Measurements from ENCODE around the gene PCDHGA1. TPM values are rescaled to one million over a fixed set of nuclear protein-coding genes. Genes with fewer than 3 reads are reported as not detected.
A peak's percentile ranks its signal among the peaks of the same experiment; 100 is the strongest.
"Not testable (repeated sequence)": the region's sequence is repeated elsewhere in the genome, so short reads cannot be mapped to it uniquely, and the experiment has no call there.

PCDHGA1 gene
- total RNA-seq, 1 experiment from 2014 or later = 0.35 TPM

GRCh38 chr5:141417494-141418172, 87.3 kb downstream of the PCDHGA1 start, which contains the start of gene PCDHGB7:
PCDHGB7 (plus strand) TSS chr5:141417677; CDS start chr5:141417860, 183 bp downstream.
- H3K9me3 Mint-ChIP-seq (ENCODE audit: unreplicated experiment) = peaks cover 37% of the 10 kb centered on the region
- ChIA-PET POLR2A (interaction anchor here (0.6 to 0.8 kb wide), 2 partner anchors 11 to 104 kb away, joined by 4 read pairs; no protein-coding TSS in a partner anchor), CTCF (interaction anchor here (0.6 to 5.5 kb wide), 27 partner anchors 12 to 695 kb away, joined by 3 to 38 read pairs (median 3); partner anchors contain the start of genes PCDHGA12, PCDHGC3 and TAF7)
- H3K27me3 Mint-ChIP-seq (ENCODE audit: insufficient read depth, unreplicated experiment); H3K4me3 Mint-ChIP-seq (ENCODE audit: unreplicated experiment); H3K4me1 Mint-ChIP-seq (ENCODE audit: insufficient read depth, unreplicated experiment); H3K27ac Mint-ChIP-seq (ENCODE audit: low read depth, unreplicated experiment); BruUV-seq (replicated peaks); H3K36me3 Mint-ChIP-seq (ENCODE audit: insufficient read depth, unreplicated experiment): not testable (repeated sequence)
- intact Hi-C loops (cut with micrococcal nuclease) = loop anchor here (1.0 to 10.0 kb wide), 3 partner anchors 107 to 333 kb away; partner anchors contain the start of gene PCDHB14
- peak; percentile 82 for DNase-seq (ENCODE audit: unreplicated experiment)
- TF ChIP-seq CTCF (IDR thresholded peaks at IDR 0.05; ENCODE audit: unreplicated experiment) = peak; percentile 50

GRCh38 chr5:141419074-141419880, 89.0 kb downstream of the PCDHGA1 start:
- Mint-ChIP-seq H3K36me3 (ENCODE audit: insufficient read depth, unreplicated experiment) (no peaks in the 10 kb centered on the region), H3K9me3 (ENCODE audit: unreplicated experiment) (peaks cover 25% of the 10 kb centered on the region), H3K27ac (ENCODE audit: low read depth, unreplicated experiment) (no peak overlapping the region), H3K4me3 (ENCODE audit: unreplicated experiment) (no peak overlapping the region), H3K27me3 (ENCODE audit: insufficient read depth, unreplicated experiment) (no peaks in the 10 kb centered on the region), H3K4me1 (ENCODE audit: insufficient read depth, unreplicated experiment) (no peaks in the 10 kb centered on the region)
- DNase-seq (ENCODE audit: unreplicated experiment) = no peak
- no TSS peak for BruUV-seq (replicated peaks)
- ChIA-PET CTCF (interaction anchor here (0.5 to 3.4 kb wide), 5 partner anchors 56 to 148 kb away, joined by 3 to 31 read pairs (median 6); partner anchors contain the start of genes PCDHGC3 and TAF7), POLR2A (no interaction called here)
- TF ChIP-seq CTCF (IDR thresholded peaks at IDR 0.05; ENCODE audit: unreplicated experiment) = no peak
- intact Hi-C loops (cut with micrococcal nuclease) = loop anchor here (10.0 kb wide), 2 partner anchors 194 to 334 kb away; partner anchors contain the start of gene PCDHB14

GRCh38 chr5:141420855-141421488, 90.7 kb downstream of the PCDHGA1 start, which contains the start of gene PCDHGA11:
PCDHGA11 (plus strand) TSS chr5:141421051; CDS start chr5:141421228, 177 bp downstream.
- CTCF ChIA-PET = interaction anchor here (0.5 to 2.6 kb wide), 10 partner anchors 9 to 236 kb away, joined by 3 to 9 read pairs (median 4); partner anchors contain the start of genes PCDHGA12 and PCDHGC3
- intact Hi-C loops (cut with micrococcal nuclease) = no loop called here
- Mint-ChIP-seq H3K36me3 (ENCODE audit: insufficient read depth, unreplicated experiment) (no peaks in the 10 kb centered on the region), H3K4me1 (ENCODE audit: insufficient read depth, unreplicated experiment) (no peaks in the 10 kb centered on the region), H3K27ac (ENCODE audit: low read depth, unreplicated experiment) (no peak within 1 kb of the TSS), H3K27me3 (ENCODE audit: insufficient read depth, unreplicated experiment) (no peaks in the 10 kb centered on the region), H3K4me3 (ENCODE audit: unreplicated experiment) (no peak within 1 kb of the TSS), H3K9me3 (ENCODE audit: unreplicated experiment) (peaks cover 29% of the 10 kb centered on the region)
- POLR2A ChIA-PET = no interaction called here
- BruUV-seq (replicated peaks) = no TSS peak
- TF ChIP-seq CTCF (IDR thresholded peaks at IDR 0.05; ENCODE audit: unreplicated experiment) = peak; percentile 18
- DNase-seq (ENCODE audit: unreplicated experiment) = peak; percentile 33

All from MCF 10A (cell line).